HL-60/S4 treated with phorbol 12-myristate 13-acetate at 8.2 ng/mL for 4 days and 3 days (cell line): Measurements from ENCODE around the gene KRTAP5-8.
"Not testable (repeated sequence)": the region's sequence is repeated elsewhere in the genome, so short reads cannot be mapped to it uniquely, and the experiment has no call there.

Source experiments
- in situ Hi-C: fragments of 300-500 bp; cut with MboI; formaldehyde crosslinking; loops from 2 replicates; pipeline ENCODE4 v1.15.0; 2022; ENCODE audit warnings: low sequenced_read_pairs

KRTAP5-8 gene

GRCh38 chr11:71505781-71506180, 32.0 kb upstream of the KRTAP5-8 start:
- in situ Hi-C loops: no loop called here

GRCh38 chr11:71507102-71507501, 30.7 kb upstream of the KRTAP5-8 start:
- in situ Hi-C loops: no loop called here

GRCh38 chr11:71518506-71519471, 19.0 kb upstream of the KRTAP5-8 start:
- in situ Hi-C loops: no loop called here

DNA sequence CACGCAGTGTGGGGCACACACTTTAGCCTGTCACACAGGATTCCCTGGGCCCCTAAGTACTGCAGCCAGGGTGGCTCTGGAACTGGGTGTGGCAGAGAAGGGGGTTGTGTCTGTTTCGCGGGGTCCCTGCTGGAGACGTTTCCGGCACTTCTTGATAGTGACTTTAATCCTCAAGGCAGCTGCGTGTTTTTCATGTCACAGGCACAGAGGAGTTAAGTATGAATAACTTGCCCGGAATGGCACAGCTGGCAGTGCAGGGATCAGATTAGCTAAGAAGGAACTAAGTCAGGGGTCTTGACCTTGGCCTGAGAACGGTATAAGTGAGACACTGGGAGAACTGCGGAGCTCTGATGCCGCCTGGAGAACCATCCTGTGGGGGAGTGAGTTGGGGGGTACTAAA, 18.3 kb upstream of the KRTAP5-8 start:
- in situ Hi-C loops: no loop called here

- in situ Hi-C loops: no loop called here
These were observed 12.5 kb upstream of the KRTAP5-8 start for GRCh38 chr11:71525188-71525937.

DNA sequence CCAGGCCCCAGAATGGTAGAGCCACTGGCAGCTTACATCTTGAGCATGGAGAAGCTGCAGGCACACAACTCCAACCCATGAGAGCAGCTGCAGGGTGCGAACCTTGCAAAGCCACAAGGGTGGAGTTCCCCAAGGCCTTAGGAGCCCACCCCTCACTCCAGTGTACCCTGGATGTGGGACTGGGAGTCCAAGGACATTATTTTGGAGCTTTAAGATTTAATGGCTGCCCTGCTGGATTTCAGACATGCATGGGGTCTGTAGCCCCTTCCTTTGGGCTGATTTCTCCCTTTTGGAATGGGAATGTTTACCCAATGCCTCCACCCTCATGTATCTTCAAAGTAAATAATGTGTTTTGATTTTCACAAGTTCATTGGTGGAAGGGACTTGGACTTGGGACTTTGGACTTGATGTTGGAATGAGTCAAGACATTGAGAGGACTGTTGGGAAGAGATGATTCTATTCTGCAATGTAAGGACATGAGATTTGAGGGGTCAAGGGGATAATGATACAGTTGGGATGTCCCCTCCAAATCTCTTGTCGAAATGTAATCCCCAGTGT, 11.8 kb upstream of the KRTAP5-8 start:
- in situ Hi-C loops: no loop called here

GRCh38 chr11:71526796-71527575, 10.8 kb upstream of the KRTAP5-8 start, which contains the start of gene KRTAP5-7:
KRTAP5-7 (plus strand) TSS chr11:71527267; CDS start chr11:71527301, 34 bp downstream.
- in situ Hi-C loops: not testable (repeated sequence)

- in situ Hi-C loops: no loop called here
These were observed 10.1 kb upstream of the KRTAP5-8 start for GRCh38 chr11:71527576-71528210.

DNA sequence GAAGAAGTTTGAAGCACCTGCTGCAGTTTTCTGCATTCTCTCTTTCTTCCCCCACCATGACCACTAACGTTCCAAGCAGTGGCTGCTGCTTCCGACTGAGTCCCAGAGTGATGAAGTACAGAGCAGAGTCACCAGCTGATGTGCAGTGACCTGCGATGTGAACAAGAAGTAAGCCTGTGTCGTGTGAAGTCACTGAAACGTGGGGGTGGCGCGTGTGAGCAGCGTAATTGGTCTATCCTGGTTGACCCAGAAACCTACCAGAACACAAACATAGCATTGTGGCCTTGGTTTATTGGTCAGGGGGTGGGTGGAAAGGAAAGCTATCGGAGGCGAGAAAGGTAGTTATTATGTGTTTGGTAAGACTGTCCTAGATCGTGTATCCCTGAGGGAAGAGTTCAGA, 7.2 kb upstream of the KRTAP5-8 start:
- in situ Hi-C loops: no loop called here

GRCh38 chr11:71532036-71532610, 5.7 kb upstream of the KRTAP5-8 start:
- in situ Hi-C loops: no loop called here

GRCh38 chr11:71534711-71535608, 2.9 kb upstream of the KRTAP5-8 start:
- in situ Hi-C loops: not testable (repeated sequence)

- in situ Hi-C loops: no loop called here
These were observed 2.0 kb upstream of the KRTAP5-8 start for GRCh38 chr11:71535825-71536224.

- in situ Hi-C loops: no loop called here
These were observed 288 bp upstream of the KRTAP5-8 start for GRCh38 chr11:71537537-71537936.

DNA sequence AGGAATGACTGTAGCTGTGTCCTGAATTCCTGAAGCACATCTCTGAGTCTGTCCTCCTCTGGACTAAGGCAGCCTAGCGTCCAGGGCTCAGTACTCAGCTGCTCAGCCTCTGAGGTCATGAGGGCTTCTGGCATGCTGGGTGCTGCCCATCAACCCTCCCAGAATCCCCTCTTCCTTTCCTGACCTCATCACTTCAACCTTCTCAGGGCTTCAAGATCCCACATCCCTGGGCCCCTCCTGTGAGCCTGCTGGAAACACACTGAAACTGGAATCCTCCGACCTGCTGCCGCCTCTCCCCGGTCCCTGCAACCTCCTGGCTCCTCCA, 803 bp downstream of the KRTAP5-8 start:
- in situ Hi-C loops: no loop called here

GRCh38 chr11:71539017-71539416, 1.2 kb downstream of the KRTAP5-8 start:
- in situ Hi-C loops: no loop called here

DNA sequence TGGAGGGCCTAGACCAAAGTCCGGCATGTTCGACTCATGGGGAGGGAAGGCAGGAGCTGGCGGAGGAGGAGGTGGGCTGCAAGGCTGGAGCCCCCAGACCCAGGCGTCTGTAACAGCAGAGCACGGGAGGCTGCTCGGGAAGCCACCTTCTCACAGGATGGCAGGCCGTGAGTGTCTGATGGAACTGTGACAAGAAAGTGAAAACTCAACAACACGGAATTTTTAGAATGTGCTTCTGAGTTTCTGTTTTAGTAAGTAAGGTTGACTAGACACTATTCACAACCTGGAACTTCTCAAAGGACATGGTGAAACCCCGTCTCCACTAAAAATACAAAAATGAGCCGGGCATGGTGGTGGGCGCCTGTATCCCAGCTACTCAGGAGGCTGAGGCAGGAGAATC, 2.1 kb downstream of the KRTAP5-8 start:
- in situ Hi-C loops: not testable (repeated sequence)

DNA sequence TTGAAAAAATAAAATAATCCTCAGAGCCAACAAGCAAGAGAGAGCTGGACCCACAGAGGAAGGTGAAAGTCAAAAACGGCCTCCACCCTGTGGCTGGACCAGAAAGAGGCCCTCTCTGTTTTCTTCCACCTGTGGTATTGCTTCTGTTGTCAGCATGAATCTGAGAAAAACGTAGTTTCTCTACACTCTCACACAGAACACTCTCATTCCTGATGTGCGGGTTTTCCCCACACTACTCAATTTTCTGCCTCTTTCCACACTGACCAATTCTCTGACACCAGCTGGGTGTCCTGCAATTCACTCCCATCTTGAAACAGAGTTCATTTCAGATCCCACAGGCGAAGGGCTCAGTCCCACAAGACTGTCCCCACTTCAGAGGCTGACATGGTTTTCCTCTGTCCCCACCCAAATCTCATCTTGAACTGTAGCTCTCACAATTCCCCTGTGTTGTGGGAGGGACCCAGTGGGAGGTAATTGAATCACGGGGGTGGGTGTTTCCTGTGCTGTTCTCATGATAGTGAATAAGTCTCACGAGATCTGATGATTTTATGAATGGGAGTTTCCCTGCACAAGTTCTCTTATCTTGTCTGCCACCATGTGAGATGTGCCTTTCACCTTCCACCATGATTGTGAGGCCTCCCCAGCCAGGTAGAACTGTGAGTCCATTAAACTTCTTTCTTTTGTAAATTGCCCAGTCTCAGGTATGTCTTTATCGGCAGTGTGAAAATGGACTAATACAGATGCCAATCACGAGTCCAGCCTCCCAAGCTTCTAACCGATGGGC, 2.9 kb downstream of the KRTAP5-8 start:
- in situ Hi-C loops: not testable (repeated sequence)

GRCh38 chr11:71542382-71542781, 4.6 kb downstream of the KRTAP5-8 start:
- in situ Hi-C loops: no loop called here
